H1 (cell line): ENCODE results near the gene DRD1. TPM values are rescaled to one million over a fixed set of nuclear protein-coding genes. Genes with fewer than 3 reads are reported as not detected.

Source experiments
- CTCF ChIA-PET: fragments of 300-600 bp; sonication (Branson Sonifier 250); formaldehyde crosslinking; loops from one replicate; lab custom pipeline; 2021; ENCODE audit not compliant: partially characterized antibody; lab: Charles Lee
- POLR2A ChIA-PET: fragments of 300-600 bp; sonication (Branson Sonifier 250); formaldehyde crosslinking; loops from one replicate; lab custom pipeline; 2021; ENCODE audit warnings: inconsistent platforms; ENCODE audit not compliant: partially characterized antibody; lab: Charles Lee
- DNase-seq, 2 experiments: peaks; one replicate each; pipeline versions ENCODE4 v3.0.0 to v3.0.0-alpha.2; 2010 to 2022; ENCODE audit warnings: low spot score in 2 of 2, low read depth in 1 of 2, mixed read lengths in 1 of 2
- FAIRE-seq: peaks from 2 replicates; lab custom pipeline; 2011; peaks lifted over from hg19 to GRCh38; lab: Jason Lieb, UNC
- H2AFZ ChIP-seq: 2 replicates; pipeline ENCODE4 v1.8.1; 2012; ENCODE audit warnings: low read length, inconsistent platforms
- H2AK5ac ChIP-seq: 2 replicates; pipeline ENCODE4 v1.6.1; 2013; ENCODE audit warnings: low read depth, low read length
- H2BK120ac ChIP-seq: replicated peaks from 2 replicates; pipeline ENCODE3; 2013; ENCODE audit warnings: low read depth, low read length, inconsistent platforms
- H2BK12ac ChIP-seq: 2 replicates; pipeline ENCODE4 v1.6.1; 2013; ENCODE audit warnings: low read depth, low read length
- H2BK15ac ChIP-seq: 2 replicates; pipeline ENCODE4 v1.6.1; 2013; ENCODE audit warnings: low read length
- H2BK20ac ChIP-seq: 2 replicates; pipeline ENCODE4 v1.6.1; 2013; ENCODE audit warnings: low read length
- H2BK5ac ChIP-seq: 2 replicates; pipeline ENCODE4 v1.6.1; 2013; ENCODE audit warnings: low read depth, low read length
- H3K14ac ChIP-seq: 2 replicates; pipeline ENCODE4 v1.6.1; 2013; ENCODE audit warnings: inconsistent platforms; ENCODE audit not compliant: insufficient read length
- H3K18ac ChIP-seq: 2 replicates; pipeline ENCODE4 v1.6.1; 2013; ENCODE audit warnings: low read length; ENCODE audit errors: extremely low read depth
- H3K23ac ChIP-seq: 2 replicates; pipeline ENCODE4 v1.6.1; 2013; ENCODE audit warnings: inconsistent platforms; ENCODE audit not compliant: insufficient read length
- H3K23me2 ChIP-seq: 2 replicates; pipeline ENCODE4 v1.6.1; 2013; ENCODE audit warnings: low read depth, low read length
- H3K27ac ChIP-seq: 2 replicates; pipeline ENCODE4 v1.6.1; 2011; ENCODE audit warnings: low read depth, low read length, inconsistent platforms
- H3K27me3 ChIP-seq, 4 experiments: replicated peaks in 1 of 4; 1 replicate in 1 of 4; 2 replicates in 3 of 4; pipeline versions ENCODE4 v1.6.1 to v1.8.1; 2011 to 2013; ENCODE audit warnings: low read length in 3 of 4, mild to moderate bottlenecking in 3 of 4, inconsistent platforms in 2 of 4, mixed read lengths in 2 of 4, moderate library complexity in 1 of 4; ENCODE audit not compliant: control insufficient read depth in 3 of 4, insufficient read depth in 3 of 4; ENCODE audit errors: extremely low read depth in 1 of 4
- H3K36me3 ChIP-seq, 4 experiments: 2 replicates each; pipeline versions ENCODE4 v1.6.1 to v1.8.1; 2011 to 2013; ENCODE audit warnings: mild to moderate bottlenecking in 4 of 4, low read length in 3 of 4, moderate library complexity in 2 of 4, control low read depth in 1 of 4, inconsistent platforms in 1 of 4; ENCODE audit not compliant: insufficient read depth in 4 of 4, control insufficient read depth in 2 of 4
- H3K4ac ChIP-seq: replicated peaks from 2 replicates; pipeline ENCODE3; 2013; ENCODE audit warnings: low read length, low read depth, mixed read lengths, inconsistent platforms; ENCODE audit not compliant: insufficient read length
- H3K4me1 ChIP-seq, 4 experiments: replicated peaks in 1 of 4; 1 replicate in 1 of 4; 2 replicates in 3 of 4; pipeline versions ENCODE4 v1.6.1 to v1.8.1; 2011 to 2013; ENCODE audit warnings: low read length in 3 of 4, inconsistent platforms in 2 of 4, mixed read lengths in 1 of 4; ENCODE audit not compliant: insufficient read depth in 4 of 4, control insufficient read depth in 3 of 4
- H3K4me2 ChIP-seq, 2 experiments: 2 replicates each; pipeline versions ENCODE4 v1.6.1 to v1.8.1; 2011 to 2013; ENCODE audit warnings: low read depth in 2 of 2, low read length in 2 of 2, control low read depth in 1 of 2, inconsistent platforms in 1 of 2, mild to moderate bottlenecking in 1 of 2; ENCODE audit not compliant: insufficient read depth in 1 of 2
- H3K4me3 ChIP-seq, 4 experiments: fragments of 200-600, 300-600 bp in 1 of 4; sonication (generic), shearing (Covaris generic), sonication (Bioruptor Twin) in 1 of 4; 2 replicates each; pipeline versions ENCODE4 v1.5.1 to v1.8.1; 2011 to 2016; ENCODE audit warnings: low read length in 4 of 4, low read depth in 3 of 4, control low read depth in 2 of 4, inconsistent platforms in 2 of 4, mild to moderate bottlenecking in 2 of 4, mixed read lengths in 1 of 4, moderate library complexity in 1 of 4; ENCODE audit not compliant: insufficient read depth in 2 of 4; ENCODE audit errors: extremely low read depth in 1 of 4
- H3K56ac ChIP-seq: replicated peaks from 2 replicates; pipeline ENCODE3; 2013; ENCODE audit warnings: low read depth, mild to moderate bottlenecking, mixed read lengths, low read length, inconsistent platforms; ENCODE audit not compliant: insufficient read length
- H3K79me1 ChIP-seq: 2 replicates; pipeline ENCODE4 v1.6.1; 2013; ENCODE audit warnings: low read depth, low read length, control low read depth
- H3K79me2 ChIP-seq, 2 experiments: 2 replicates each; pipeline versions ENCODE4 v1.6.1 to v1.8.1; 2012 to 2013; ENCODE audit warnings: low read length in 2 of 2, mild to moderate bottlenecking in 2 of 2, inconsistent platforms in 1 of 2; ENCODE audit not compliant: insufficient read depth in 2 of 2, control insufficient read depth in 1 of 2
- H3K9ac ChIP-seq, 4 experiments: replicated peaks in 1 of 4; 1 replicate in 1 of 4; 2 replicates in 3 of 4; pipeline versions ENCODE4 v1.6.1 to v1.8.1; 2011 to 2013; ENCODE audit warnings: low read depth in 3 of 4, low read length in 3 of 4, control low read depth in 2 of 4, mild to moderate bottlenecking in 2 of 4, moderate library complexity in 2 of 4, inconsistent platforms in 1 of 4; ENCODE audit errors: extremely low read depth in 1 of 4
- H3K9me3 ChIP-seq, 2 experiments: 2 replicates each; pipeline versions ENCODE4 v1.6.1 to v1.8.1; 2012 to 2013; ENCODE audit warnings: mild to moderate bottlenecking in 2 of 2, moderate library complexity in 2 of 2, control low read depth in 1 of 2, inconsistent platforms in 1 of 2, low read depth in 1 of 2, low read length in 1 of 2, mixed read lengths in 1 of 2; ENCODE audit not compliant: insufficient read depth in 2 of 2
- H4K20me1 ChIP-seq, 2 experiments: replicated peaks in 1 of 2; 2 replicates each; pipeline versions ENCODE3 to v1.8.1; 2011 to 2013; ENCODE audit warnings: inconsistent platforms in 2 of 2, low read length in 2 of 2, mild to moderate bottlenecking in 1 of 2; ENCODE audit not compliant: insufficient read depth in 2 of 2, control insufficient read depth in 1 of 2
- H4K5ac ChIP-seq: 2 replicates; pipeline ENCODE4 v1.6.1; 2013; ENCODE audit warnings: low read length, low read depth, mixed read lengths, inconsistent platforms; ENCODE audit not compliant: insufficient read length
- H4K8ac ChIP-seq: 2 replicates; pipeline ENCODE4 v1.8.0; 2013; ENCODE audit warnings: mild to moderate bottlenecking, moderate library complexity, low read length, inconsistent platforms; ENCODE audit not compliant: insufficient read depth; ENCODE audit errors: extremely low read depth
- H4K91ac ChIP-seq: replicated peaks from 2 replicates; pipeline ENCODE3; 2013; ENCODE audit warnings: low read length, mixed read lengths, inconsistent platforms; ENCODE audit not compliant: insufficient read length
- HDAC6 ChIP-seq: IDR thresholded peaks from one replicate; pipeline ENCODE4 v1.7.1; 2012; ENCODE audit warnings: low read depth, mild to moderate bottlenecking, inconsistent platforms, low read length, moderate library complexity
- JUN ChIP-seq: IDR thresholded peaks from 2 replicates; pipeline ENCODE4 v1.6.1; 2011; ENCODE audit warnings: low read depth, mild to moderate bottlenecking, improper control_type of control experiment, low read length
- MAFK ChIP-seq: IDR thresholded peaks from 2 replicates; pipeline ENCODE4 v1.6.1; 2012; ENCODE audit warnings: low read depth, mild to moderate bottlenecking, improper control_type of control experiment, low read length
- RFX5 ChIP-seq: IDR thresholded peaks from 2 replicates; pipeline ENCODE4 v1.6.1; 2011; ENCODE audit warnings: low read depth, low read length, improper control_type of control experiment, borderline replicate concordance
- RNF2 ChIP-seq: fragments of 200-900, 300-1000 bp; sonication (generic); IDR thresholded peaks from 2 replicates; pipeline ENCODE4 v1.7.1; 2016; ENCODE audit warnings: borderline replicate concordance, low read depth, mild to moderate bottlenecking, antibody characterized with exemption, low read length; ENCODE audit not compliant: poor library complexity, severe bottlenecking; ENCODE audit errors: missing control alignments
- SIN3A ChIP-seq, 2 experiments: IDR thresholded peaks in 1 of 2; conservative IDR thresholded peaks in 1 of 2; 2 replicates each; pipeline ENCODE4 v1.6.1; 2011 to 2012; ENCODE audit warnings: low read length in 2 of 2, improper control_type of control experiment in 1 of 2, low read depth in 1 of 2, mild to moderate bottlenecking in 1 of 2
- SRF ChIP-seq: IDR thresholded peaks from 2 replicates; pipeline ENCODE4 v1.6.1; 2011; ENCODE audit warnings: mild to moderate bottlenecking, low read depth, low read length, moderate library complexity
- SUZ12 ChIP-seq: fragments of 200-600 bp; sonication (generic); IDR thresholded peaks from 2 replicates; pipeline ENCODE4 v1.6.1; 2012; ENCODE audit warnings: mild to moderate bottlenecking, inconsistent platforms, low read length, moderate library complexity, mixed read lengths
- TBP ChIP-seq: IDR thresholded peaks from 2 replicates; pipeline ENCODE4 v1.6.1; 2011; ENCODE audit warnings: low read depth, low read length, improper control_type of control experiment
- WGBS, 2 experiments: shearing (Covaris generic) in 1 of 2; methylation state at CpG; one replicate each; pipeline versions ENCODE4 v1.1.6 to v1.1.7; 2013 to 2015; ENCODE audit warnings: low lambda C conversion rate in 2 of 2, mixed read lengths in 2 of 2, inconsistent platforms in 1 of 2, low coverage in 1 of 2, missing lambda C conversion rate in 1 of 2; ENCODE audit not compliant: insufficient replicate concordance in 2 of 2, insufficient coverage in 1 of 2, insufficient read length in 1 of 2; ENCODE audit errors: extremely low coverage in 1 of 2, missing lambda C conversion rate in 1 of 2; 5-methylcytosine and 5-hydroxymethylcytosine counted together
- polyA plus RNA-seq, 7 experiments: library from polyadenylated mRNA; depleted of rRNA in 3 of 7; stranded (reverse) in 5 of 7; unstranded in 2 of 7; fragments of >200 nt in 5 of 7; fragments of 200-250 nt in 2 of 7; gene quantifications; 1 replicate in 5 of 7; 2 replicates in 1 of 7; 4 replicates in 1 of 7; pipeline versions ENCODE4 v1.2.1 to v1.2.3, GENCODE V29; 2011 to 2013; ENCODE audit warnings: missing spikeins in 2 of 7, mixed read lengths in 2 of 7
- total RNA-seq: library from RNA; stranded (reverse); fragmentation: NEBNext Ultra II Directional; extraction: Animal tissue kit (Norgen Biotek cat#: 25700); gene quantifications from 2 replicates; pipeline ENCODE4 v1.2.1, GENCODE V29; 2021

DRD1 gene
- total and polyA plus RNA-seq, 2 of the 8 experiments (the other 6 are each of a cell fraction or from before 2014, with no cell fraction given): 0.03 to 0.19 TPM

DNA sequence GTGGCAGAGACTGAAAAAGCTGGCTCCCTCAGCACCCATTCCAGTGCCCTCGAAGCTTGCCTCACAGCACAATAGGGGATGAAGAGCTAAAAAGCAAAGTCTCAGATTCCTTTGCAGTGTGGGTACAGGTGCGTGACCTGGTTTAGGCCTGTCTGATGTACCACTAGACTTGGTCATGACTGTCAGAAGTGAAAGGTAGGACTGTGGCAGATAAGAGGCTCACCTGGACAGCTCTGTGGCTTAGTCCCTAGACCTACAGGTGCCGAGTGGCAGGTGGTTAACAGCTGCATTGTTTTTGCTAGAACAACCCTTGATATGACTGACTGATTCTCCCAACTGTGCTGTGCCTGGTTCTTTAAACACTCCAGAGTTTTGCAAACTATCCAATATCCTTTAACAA lies 19.7 kb upstream of the DRD1 start:
- no peak for DNase-seq
- Histone ChIP-seq H3K23me2 (no peaks in the 10 kb centered on the region), H2AFZ (no peak overlapping the region), H3K79me2 (no peaks in the 10 kb centered on the region), H3K4ac (no peak overlapping the region), H3K4me2 (no peak overlapping the region), H2BK15ac (no peak overlapping the region), H2BK120ac (no peak overlapping the region), H2BK20ac (no peak overlapping the region), H2BK5ac (no peak overlapping the region), H3K27me3 (no peaks in the 10 kb centered on the region), H3K9ac (no peak overlapping the region), H3K23ac (no peak overlapping the region), H3K4me1 (no peaks in the 10 kb centered on the region; a peak in 1 of 7 replicates), H4K5ac (no peak overlapping the region), H3K79me1 (no peaks in the 10 kb centered on the region), H2AK5ac (no peak overlapping the region), H2BK12ac (no peak overlapping the region), H3K4me3 (no peak overlapping the region), H3K36me3 (no peaks in the 10 kb centered on the region), H4K20me1 (no peaks in the 10 kb centered on the region), H4K91ac (no peak overlapping the region), H3K56ac (no peak overlapping the region), H3K14ac (no peak overlapping the region), H3K9me3 (no peaks in the 10 kb centered on the region), H3K27ac (no peak overlapping the region), H3K18ac (no peak overlapping the region), H4K8ac (no peak overlapping the region)
- TF ChIP-seq HDAC6 (no peak), MAFK (no peak), SRF (no peak), TBP (no peak), RNF2 (no peak), SUZ12 (no peak), JUN (no peak), RFX5 (no peak), SIN3A (conservative IDR thresholded peaks at IDR 0.05 in 1 of 2, IDR thresholded peaks at IDR 0.05 in 1 of 2; ENCODE audit: low read depth in 1 of 2, low read length in 2 of 2) (no peak)
- ChIA-PET CTCF (interaction anchor here (0.5 to 3.5 kb wide), 23 partner anchors 10 to 553 kb away, joined by 3 to 18 read pairs (median 4); partner anchors contain the start of genes DRD1 and SFXN1), POLR2A (no interaction called here)
- WGBS, 2 experiments: 99% methylated on average over 3 of the region's 3 CpGs; no CpG with 5 or more reads in 1 of the 2 experiments
- FAIRE-seq: no peak
